ENCODE measurements around the gene DOC2B. TPM values are rescaled to one million over a fixed set of nuclear protein-coding genes. Genes with fewer than 3 reads are reported as not detected.

Gene DOC2B
- total RNA-seq, 1 experiment from 2014 or later = 1.5 TPM

GRCh38 chr17:214881-215331 lies 33.5 kb upstream of the DOC2B start:
- no peak for TF ChIP-seq REST (IDR thresholded peaks at IDR 0.05; ENCODE audit: insufficient read depth in 1 of 2, low read depth in 2 of 2, low read length in 1 of 2)
- no peak for TF ChIP-seq POLR2AphosphoS5 (IDR thresholded peaks at IDR 0.05; ENCODE audit: low read depth, low read length)
- no peak for TF ChIP-seq TCF7L2 (IDR thresholded peaks at IDR 0.05; ENCODE audit: low read depth, low read length)
- no peak for TF ChIP-seq SIN3A (IDR thresholded peaks at IDR 0.05; ENCODE audit: borderline replicate concordance, insufficient read depth, low read depth, low read length)
- TF ChIP-seq, protein P1, sequence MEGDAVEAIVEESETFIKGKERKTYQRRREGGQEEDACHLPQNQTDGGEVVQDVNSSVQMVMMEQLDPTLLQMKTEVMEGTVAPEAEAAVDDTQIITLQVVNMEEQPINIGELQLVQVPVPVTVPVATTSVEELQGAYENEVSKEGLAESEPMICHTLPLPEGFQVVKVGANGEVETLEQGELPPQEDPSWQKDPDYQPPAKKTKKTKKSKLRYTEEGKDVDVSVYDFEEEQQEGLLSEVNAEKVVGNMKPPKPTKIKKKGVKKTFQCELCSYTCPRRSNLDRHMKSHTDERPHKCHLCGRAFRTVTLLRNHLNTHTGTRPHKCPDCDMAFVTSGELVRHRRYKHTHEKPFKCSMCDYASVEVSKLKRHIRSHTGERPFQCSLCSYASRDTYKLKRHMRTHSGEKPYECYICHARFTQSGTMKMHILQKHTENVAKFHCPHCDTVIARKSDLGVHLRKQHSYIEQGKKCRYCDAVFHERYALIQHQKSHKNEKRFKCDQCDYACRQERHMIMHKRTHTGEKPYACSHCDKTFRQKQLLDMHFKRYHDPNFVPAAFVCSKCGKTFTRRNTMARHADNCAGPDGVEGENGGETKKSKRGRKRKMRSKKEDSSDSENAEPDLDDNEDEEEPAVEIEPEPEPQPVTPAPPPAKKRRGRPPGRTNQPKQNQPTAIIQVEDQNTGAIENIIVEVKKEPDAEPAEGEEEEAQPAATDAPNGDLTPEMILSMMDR (IDR thresholded peaks at IDR 0.05) = no peak
- Histone ChIP-seq H3K9me3 (ENCODE audit: control insufficient read depth, insufficient read depth, low read depth, low read length) (no peaks in the 10 kb centered on the region), H3K4me3 (ENCODE audit: low read depth in 2 of 2, low read length in 2 of 2) (no peak overlapping the region), H3K4me1 (ENCODE audit: control insufficient read depth, insufficient read depth, low read length) (no peaks in the 10 kb centered on the region), H3K27ac (ENCODE audit: low read length) (no peak overlapping the region), H3K36me3 (ENCODE audit: control insufficient read depth, insufficient read depth, low read length) (no peaks in the 10 kb centered on the region), H3K27me3 (ENCODE audit: control insufficient read depth, insufficient read depth, low read length) (no peaks in the 10 kb centered on the region)
- no peak for ATAC-seq
- ChIA-PET POLR2A (no interaction called here), CTCF (no interaction called here)
- intact Hi-C loops (cut with micrococcal nuclease; ENCODE audit: unreplicated experiment) = no loop called here
- in situ Hi-C loops (cut with HindIII; ENCODE audit: low pct_unique_long_range_greater_than_20kb, low sequenced_read_pairs) = no loop called here
- BruUV-seq (replicated peaks) = no TSS peak
- DNase-seq (ENCODE audit: low read depth, low spot score) = no peak

DNA sequence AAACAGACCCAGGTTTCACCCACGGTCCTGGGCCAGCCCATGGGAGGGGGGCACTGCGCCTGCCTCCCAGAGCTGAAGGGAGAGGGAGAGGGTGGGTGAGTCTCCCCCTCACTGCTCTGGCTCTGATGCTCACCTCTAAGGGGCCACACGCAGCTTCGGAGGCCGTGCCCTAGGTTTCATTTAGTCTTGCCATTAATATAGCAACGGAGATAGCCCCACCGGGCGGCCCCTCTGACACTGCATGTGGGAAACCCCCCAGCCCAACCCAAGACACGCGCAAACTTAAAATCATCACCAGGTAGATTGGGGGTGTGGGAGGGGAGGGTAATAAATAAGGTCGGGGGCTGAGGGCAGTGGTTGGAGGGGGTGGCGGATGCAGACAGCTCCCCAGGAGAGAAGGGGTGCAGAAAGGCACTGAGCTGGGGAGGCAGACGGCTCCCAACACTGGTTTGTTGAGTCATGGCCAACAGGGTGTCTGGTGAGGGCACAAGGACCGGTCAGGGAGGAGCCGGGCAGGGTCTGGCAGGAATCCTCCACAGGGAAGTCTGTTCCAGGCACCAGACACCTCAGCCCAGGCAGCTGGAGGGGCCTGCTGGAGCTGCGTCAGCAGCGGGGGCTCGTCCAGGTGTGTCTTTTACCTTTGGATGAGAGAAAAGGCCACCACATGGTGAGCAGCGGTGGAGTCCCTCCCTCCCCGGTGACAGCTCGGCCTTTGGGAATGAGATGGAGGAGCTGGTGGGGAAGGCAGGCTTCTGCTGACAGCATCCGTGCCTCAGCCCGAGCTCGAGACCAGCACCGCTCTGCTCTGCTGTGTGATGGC lies 32.0 kb upstream of the DOC2B start:
- H3K27me3 ChIP-seq (ENCODE audit: control insufficient read depth, insufficient read depth, low read length) = no peaks in the 10 kb centered on the region
- in situ Hi-C loops (cut with HindIII; ENCODE audit: low pct_unique_long_range_greater_than_20kb, low sequenced_read_pairs) (no loop called here), intact Hi-C loops (cut with micrococcal nuclease; ENCODE audit: unreplicated experiment) (no loop called here)
- no peak overlapping the region for H3K4me3 ChIP-seq (ENCODE audit: low read depth in 2 of 2, low read length in 2 of 2)
- ATAC-seq (no peak), DNase-seq (ENCODE audit: low read depth, low spot score) (no peak)
- H3K27ac ChIP-seq (ENCODE audit: low read length) = no peak overlapping the region
- no peak for TF ChIP-seq SIN3A (IDR thresholded peaks at IDR 0.05; ENCODE audit: borderline replicate concordance, insufficient read depth, low read depth, low read length)
- TF ChIP-seq, protein P1 (IDR thresholded peaks at IDR 0.05) = no peak
- no peaks in the 10 kb centered on the region for H3K9me3 ChIP-seq (ENCODE audit: control insufficient read depth, insufficient read depth, low read depth, low read length)
- no peaks in the 10 kb centered on the region for H3K4me1 ChIP-seq (ENCODE audit: control insufficient read depth, insufficient read depth, low read length)
- ChIA-PET POLR2A (no interaction called here), CTCF (no interaction called here)
- no peaks in the 10 kb centered on the region for H3K36me3 ChIP-seq (ENCODE audit: control insufficient read depth, insufficient read depth, low read length)
- BruUV-seq (replicated peaks) = no TSS peak
